Measurements from ENCODE around the gene TEKT4. TPM values are rescaled to one million over a fixed set of nuclear protein-coding genes. Genes with fewer than 3 reads are reported as not detected.
"Not testable (repeated sequence)": the region's sequence is repeated elsewhere in the genome, so short reads cannot be mapped to it uniquely, and the experiment has no call there.

The TEKT4 gene
- total RNA-seq, 1 donor = not detected

DNA sequence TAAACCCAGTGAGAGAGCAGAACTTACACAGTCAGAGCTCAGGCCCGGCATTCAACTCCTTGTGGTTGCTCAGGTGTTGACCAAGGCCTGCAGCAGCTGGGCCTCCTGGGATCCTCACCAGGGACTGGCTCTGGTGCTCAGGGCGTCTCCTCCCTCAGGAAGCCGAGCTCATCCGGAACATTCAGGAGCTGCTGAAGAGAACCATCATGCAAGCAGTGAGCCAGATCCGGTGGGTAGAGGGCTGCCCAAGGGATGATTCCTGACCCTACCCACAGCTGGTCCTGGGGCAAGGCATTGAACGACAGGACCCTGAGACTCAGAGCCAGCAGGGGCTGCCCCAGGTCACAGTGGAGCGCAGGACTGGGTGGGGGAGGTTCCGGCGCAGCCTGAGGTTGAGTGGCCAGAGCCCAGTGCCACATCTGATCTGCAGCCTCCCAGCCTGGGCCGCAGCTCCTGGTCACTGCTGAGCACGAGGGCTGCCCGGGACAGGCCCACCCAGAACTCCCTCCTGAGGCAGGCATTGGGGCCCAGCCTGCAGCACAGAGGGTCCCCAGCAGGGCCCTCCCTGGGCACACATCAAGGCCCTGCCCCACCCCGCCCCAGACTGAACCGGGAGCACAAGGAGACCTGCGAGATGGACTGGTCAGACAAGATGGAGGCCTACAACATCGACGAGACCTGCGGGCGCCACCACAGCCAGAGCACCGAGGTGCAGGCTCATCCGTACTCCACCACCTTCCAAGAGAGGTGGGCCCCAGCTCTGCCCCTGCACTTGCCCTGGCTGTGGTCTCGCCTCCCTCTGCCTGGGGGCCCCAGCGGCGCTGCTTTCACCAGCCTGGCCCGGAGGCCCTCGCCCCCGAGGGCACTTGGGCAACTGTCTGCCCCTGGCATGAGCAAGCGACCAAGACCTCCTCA, 2.4 kb downstream of the TEKT4 start:
- no peaks in the 10 kb centered on the region for H3K4me1 ChIP-seq (ENCODE audit: insufficient read depth, low read length)
- H3K27me3 ChIP-seq (ENCODE audit: insufficient read depth, low read length) = no peaks in the 10 kb centered on the region
- no peaks in the 10 kb centered on the region for H3K9me3 ChIP-seq (ENCODE audit: low read depth, low read length)
- H3K4me3 ChIP-seq (ENCODE audit: low read length) = no peak overlapping the region

GRCh38 chr2:94874277-94874997, 3.2 kb downstream of the TEKT4 start:
- Histone ChIP-seq H3K4me1 (ENCODE audit: insufficient read depth, low read length) (no peaks in the 10 kb centered on the region), H3K27me3 (ENCODE audit: insufficient read depth, low read length) (no peaks in the 10 kb centered on the region), H3K4me3 (ENCODE audit: low read length) (no peak overlapping the region), H3K9me3 (ENCODE audit: low read depth, low read length) (no peaks in the 10 kb centered on the region)

GRCh38 chr2:94875064-94875819, 4.0 kb downstream of the TEKT4 start:
- no peaks in the 10 kb centered on the region for H3K27me3 ChIP-seq (ENCODE audit: insufficient read depth, low read length)
- H3K4me1 ChIP-seq (ENCODE audit: insufficient read depth, low read length) = no peaks in the 10 kb centered on the region
- H3K9me3 ChIP-seq (ENCODE audit: low read depth, low read length) = no peaks in the 10 kb centered on the region
- H3K4me3 ChIP-seq (ENCODE audit: low read length) = no peak overlapping the region

DNA sequence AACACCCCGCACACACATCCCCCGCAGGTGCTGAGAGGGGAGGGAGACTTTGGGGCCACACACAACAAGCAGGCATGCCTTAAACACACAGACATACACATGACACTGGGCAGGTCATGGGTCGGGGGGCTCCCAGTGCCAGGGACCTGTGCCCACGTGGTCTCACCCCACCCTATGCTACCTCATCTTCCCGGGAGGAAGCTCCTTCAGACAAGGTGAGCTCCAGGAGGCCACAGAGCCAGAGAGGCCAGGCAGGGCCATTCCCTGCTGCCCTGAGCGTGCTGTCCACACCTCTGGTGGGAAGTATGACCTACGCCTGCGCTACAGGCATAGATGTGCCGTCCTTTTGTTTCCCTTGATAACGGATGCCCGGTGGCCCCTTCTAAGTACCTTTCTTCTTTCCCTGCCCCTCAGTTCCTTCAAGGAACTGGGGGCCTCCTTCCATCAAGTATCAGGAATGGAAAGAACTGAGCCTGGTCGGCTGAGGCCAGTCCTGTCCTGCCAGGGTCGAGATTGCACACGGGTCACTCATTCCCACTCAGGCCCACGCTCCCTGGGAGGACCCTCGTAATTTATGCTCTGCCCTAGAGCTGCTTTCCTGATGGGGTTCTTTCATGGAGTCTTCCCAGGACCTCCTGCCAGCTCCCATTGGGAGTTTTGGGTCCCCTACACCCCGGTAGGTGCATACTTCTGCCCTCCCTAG, 4.7 kb downstream of the TEKT4 start:
- Histone ChIP-seq H3K27me3 (ENCODE audit: insufficient read depth, low read length) (no peaks in the 10 kb centered on the region), H3K9me3 (ENCODE audit: low read depth, low read length) (no peaks in the 10 kb centered on the region), H3K4me3 (ENCODE audit: low read length) (no peak overlapping the region), H3K4me1 (ENCODE audit: insufficient read depth, low read length) (no peaks in the 10 kb centered on the region)

DNA sequence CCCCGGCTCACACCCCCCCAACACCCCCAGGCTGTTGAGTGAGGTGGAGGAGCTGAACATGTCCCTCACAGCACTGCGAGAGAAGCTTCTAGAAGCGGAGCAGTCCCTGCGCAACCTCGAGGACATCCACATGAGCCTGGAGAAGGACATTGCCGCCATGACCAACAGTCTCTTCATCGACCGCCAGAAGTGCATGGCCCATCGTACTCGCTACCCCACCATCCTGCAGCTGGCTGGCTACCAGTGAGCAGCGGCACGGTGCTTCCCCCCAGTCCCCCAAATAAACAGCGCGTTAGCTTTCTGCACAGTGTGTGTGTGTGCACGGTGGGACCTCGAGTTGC, 5.3 kb downstream of the TEKT4 start:
- no peaks in the 10 kb centered on the region for H3K27me3 ChIP-seq (ENCODE audit: insufficient read depth, low read length)
- H3K4me1 ChIP-seq (ENCODE audit: insufficient read depth, low read length) = no peaks in the 10 kb centered on the region
- H3K4me3 ChIP-seq (ENCODE audit: low read length) = no peak overlapping the region
- no peaks in the 10 kb centered on the region for H3K9me3 ChIP-seq (ENCODE audit: low read depth, low read length)

- no peaks in the 10 kb centered on the region for H3K4me1 ChIP-seq (ENCODE audit: insufficient read depth, low read length)
- no peaks in the 10 kb centered on the region for H3K27me3 ChIP-seq (ENCODE audit: insufficient read depth, low read length)
- no peak overlapping the region for H3K4me3 ChIP-seq (ENCODE audit: low read length)
- H3K9me3 ChIP-seq (ENCODE audit: low read depth, low read length) = no peaks in the 10 kb centered on the region
These were observed 5.9 kb downstream of the TEKT4 start for GRCh38 chr2:94877129-94877528.

- H3K4me3 ChIP-seq (ENCODE audit: low read length); H3K27me3 ChIP-seq (ENCODE audit: insufficient read depth, low read length); H3K9me3 ChIP-seq (ENCODE audit: low read depth, low read length); H3K4me1 ChIP-seq (ENCODE audit: insufficient read depth, low read length): not testable (repeated sequence)
These were observed 7.3 kb downstream of the TEKT4 start for GRCh38 chr2:94878575-94878974.

- Histone ChIP-seq H3K4me1 (ENCODE audit: insufficient read depth, low read length) (no peaks in the 10 kb centered on the region), H3K27me3 (ENCODE audit: insufficient read depth, low read length) (no peaks in the 10 kb centered on the region), H3K4me3 (ENCODE audit: low read length) (no peak overlapping the region), H3K9me3 (ENCODE audit: low read depth, low read length) (no peaks in the 10 kb centered on the region)
These were observed 8.2 kb downstream of the TEKT4 start for GRCh38 chr2:94879314-94879981.

DNA sequence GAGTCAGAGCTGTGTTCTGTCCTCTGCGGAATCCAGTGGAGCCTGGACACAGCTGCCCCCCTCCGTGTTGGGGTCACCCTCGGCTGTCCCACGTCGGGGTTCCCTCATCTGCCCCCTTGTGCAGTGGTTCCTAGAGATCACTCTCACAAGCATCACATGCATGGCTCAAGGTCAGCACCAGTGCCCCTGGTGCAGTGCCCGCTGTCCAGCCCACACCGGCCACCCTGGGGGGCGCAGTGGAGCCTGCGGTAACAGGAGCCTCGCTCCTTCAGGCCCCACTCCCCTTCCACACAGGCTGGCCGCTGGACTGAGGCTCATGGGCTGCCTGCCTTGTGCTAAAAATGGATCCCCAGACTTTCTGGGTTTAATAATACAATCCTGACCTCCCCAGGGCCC, 8.8 kb downstream of the TEKT4 start:
- Histone ChIP-seq H3K27me3 (ENCODE audit: insufficient read depth, low read length) (no peaks in the 10 kb centered on the region), H3K4me3 (ENCODE audit: low read length) (no peak overlapping the region), H3K9me3 (ENCODE audit: low read depth, low read length) (no peaks in the 10 kb centered on the region)

GRCh38 chr2:94880507-94880906, 9.3 kb downstream of the TEKT4 start:
- Histone ChIP-seq H3K27me3 (ENCODE audit: insufficient read depth, low read length) (peaks cover 3% of the 10 kb centered on the region), H3K9me3 (ENCODE audit: low read depth, low read length) (no peaks in the 10 kb centered on the region)

More for the DNA sequence above, 8.8 kb downstream of the TEKT4 start:
- no peaks in the 10 kb centered on the region for H3K4me1 ChIP-seq (ENCODE audit: insufficient read depth, low read length)

DNA sequence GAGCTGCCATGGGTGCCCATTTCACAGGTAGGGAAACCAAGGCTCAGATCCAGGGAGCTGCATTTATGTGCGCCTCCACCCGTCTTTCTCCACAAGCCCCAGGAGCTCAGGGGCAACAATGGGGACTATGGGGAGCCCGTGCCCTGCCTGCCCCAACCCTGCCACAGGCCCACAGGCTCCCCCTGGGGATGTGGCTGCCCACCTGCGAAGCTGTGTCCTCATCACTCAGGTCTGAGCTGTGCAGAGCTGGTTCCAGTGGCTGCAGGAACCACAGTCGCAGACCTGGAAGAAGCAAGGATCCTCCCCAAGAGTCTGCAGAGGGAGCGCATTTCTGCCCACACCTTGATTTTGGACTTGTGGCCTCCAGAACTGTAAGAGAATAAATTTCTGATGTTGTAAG, 9.8 kb downstream of the TEKT4 start:
- Histone ChIP-seq H3K9me3 (ENCODE audit: low read depth, low read length) (no peaks in the 10 kb centered on the region), H3K4me3 (ENCODE audit: low read length) (no peak overlapping the region), H3K27me3 (ENCODE audit: insufficient read depth, low read length) (peaks cover 3% of the 10 kb centered on the region), H3K4me1 (ENCODE audit: insufficient read depth, low read length) (no peaks in the 10 kb centered on the region)

More at GRCh38 chr2:94880507-94880906, 9.3 kb downstream of the TEKT4 start:
- H3K4me3 ChIP-seq (ENCODE audit: low read length) = no peak overlapping the region
- no peaks in the 10 kb centered on the region for H3K4me1 ChIP-seq (ENCODE audit: insufficient read depth, low read length)

DNA sequence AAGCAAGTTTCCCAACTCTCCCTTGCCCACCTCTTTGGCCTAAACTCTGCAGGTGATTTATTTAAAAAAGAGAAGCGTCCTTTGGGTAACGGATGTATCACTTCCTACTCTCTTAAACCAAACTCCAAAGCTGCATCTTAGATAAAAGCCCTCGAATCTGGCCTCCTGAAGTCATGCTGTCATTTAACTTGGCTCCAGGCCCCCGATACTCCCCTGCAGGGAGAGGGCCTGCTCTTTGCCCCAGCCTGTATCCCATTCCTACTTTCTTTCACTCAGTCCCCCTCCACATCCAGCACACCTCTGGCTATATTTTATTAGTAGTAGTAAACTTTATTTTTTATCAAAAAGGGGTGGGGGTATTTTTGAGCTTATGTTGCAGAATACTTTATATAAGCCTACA, 19.0 kb downstream of the TEKT4 start:
- H3K4me1 ChIP-seq (ENCODE audit: insufficient read depth, low read length) = no peaks in the 10 kb centered on the region
- H3K9me3 ChIP-seq (ENCODE audit: low read depth, low read length) = no peaks in the 10 kb centered on the region
- no peak overlapping the region for H3K4me3 ChIP-seq (ENCODE audit: low read length)
- peaks cover 2% of the 10 kb centered on the region for H3K27me3 ChIP-seq (ENCODE audit: insufficient read depth, low read length)

DNA sequence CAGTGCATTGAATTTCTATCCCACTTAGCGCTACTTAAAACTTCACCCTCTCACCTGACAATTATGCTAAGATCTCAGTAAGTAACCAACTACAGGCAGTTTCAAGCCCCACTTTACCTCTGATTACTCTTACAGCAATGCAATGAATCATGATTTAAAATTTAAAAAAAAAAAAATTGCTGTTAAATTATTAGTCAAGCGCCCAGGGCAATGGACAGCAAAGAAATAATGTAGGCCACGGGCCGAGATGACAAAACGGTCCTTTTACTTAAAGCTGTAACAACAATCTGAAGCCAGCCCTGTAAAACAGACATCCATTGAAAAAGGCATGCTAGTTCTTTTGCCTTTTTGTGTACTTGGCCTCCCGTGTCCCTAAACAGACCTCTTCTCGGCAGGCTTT, 24.0 kb downstream of the TEKT4 start:
- H3K4me1 ChIP-seq (ENCODE audit: insufficient read depth, low read length); H3K4me3 ChIP-seq (ENCODE audit: low read length); H3K27me3 ChIP-seq (ENCODE audit: insufficient read depth, low read length); H3K9me3 ChIP-seq (ENCODE audit: low read depth, low read length): not testable (repeated sequence)

DNA sequence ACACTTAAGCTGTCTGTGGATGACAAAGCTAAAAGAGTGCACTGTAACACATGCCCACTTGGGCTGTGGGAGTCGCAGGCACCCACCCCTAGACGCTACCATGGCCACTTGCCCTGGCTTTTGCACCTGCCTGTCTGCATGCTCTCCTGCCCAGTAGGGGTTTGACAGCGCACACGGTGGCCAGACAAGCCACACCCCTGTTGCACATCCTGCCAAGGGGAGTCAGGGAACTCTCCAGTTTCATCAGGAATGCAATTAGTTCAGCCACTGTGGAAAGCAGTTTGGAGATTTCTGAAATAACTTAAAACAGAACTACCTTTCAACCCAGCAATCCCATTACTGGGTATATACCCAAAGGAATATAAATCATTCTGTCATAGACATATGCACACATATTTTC, 35.7 kb downstream of the TEKT4 start:
- H3K9me3 ChIP-seq (ENCODE audit: low read depth, low read length) = not testable (repeated sequence)

More for the DNA sequence above, 35.7 kb downstream of the TEKT4 start:
- not testable (repeated sequence) for H3K4me3 ChIP-seq (ENCODE audit: low read length); H3K27me3 ChIP-seq (ENCODE audit: insufficient read depth, low read length); H3K4me1 ChIP-seq (ENCODE audit: insufficient read depth, low read length)

All from mononuclear cell (primary cell).